Measurements from ENCODE around the gene FAM20A.
A peak's percentile ranks its signal among the peaks of the same experiment; 100 is the strongest.

The FAM20A gene

GRCh38 chr17:68600931-68601564, at the start of gene FAM20A:
Gene FAM20A, minus strand, starts transcription at chr17:68601367. Its CDS starts 701 bp downstream, at chr17:68600666.
- DNase-seq = peak; percentile 81

GRCh38 chr17:68649324-68649723, 48.2 kb upstream of the FAM20A start:
- DNase-seq = no peak

- no peak for DNase-seq
Measured at GRCh38 chr17:68646626-68647526, 45.7 kb upstream of the FAM20A start.

- DNase-seq = no peak
Measured at GRCh38 chr17:68642118-68642412, 40.9 kb upstream of the FAM20A start.

- DNase-seq = no peak
Measured at GRCh38 chr17:68641276-68642117, 40.3 kb upstream of the FAM20A start.

GRCh38 chr17:68640242-68640989, 39.2 kb upstream of the FAM20A start:
- no peak for DNase-seq

- DNase-seq = no peak
Measured at GRCh38 chr17:68634345-68634876, 33.2 kb upstream of the FAM20A start.

- no peak for DNase-seq
Measured at GRCh38 chr17:68628576-68628957, 27.4 kb upstream of the FAM20A start.

GRCh38 chr17:68627956-68628575, 26.9 kb upstream of the FAM20A start:
- DNase-seq = no peak

- DNase-seq = no peak
Measured at GRCh38 chr17:68624381-68624780, 23.2 kb upstream of the FAM20A start.

- DNase-seq = no peak
Measured at GRCh38 chr17:68623811-68624210, 22.6 kb upstream of the FAM20A start.

- no peak for DNase-seq
Measured at GRCh38 chr17:68622423-68622822, 21.3 kb upstream of the FAM20A start.

- DNase-seq = no peak
Measured at GRCh38 chr17:68621065-68621464, 19.9 kb upstream of the FAM20A start.

- DNase-seq = no peak
Measured at GRCh38 chr17:68616334-68616733, 15.2 kb upstream of the FAM20A start.

- DNase-seq = no peak
Measured at GRCh38 chr17:68614718-68615117, 13.6 kb upstream of the FAM20A start.

- DNase-seq = peak; percentile 93
Measured at GRCh38 chr17:68613739-68614298, 12.7 kb upstream of the FAM20A start.

- no peak for DNase-seq
Measured at GRCh38 chr17:68612923-68613292, 11.7 kb upstream of the FAM20A start.

- no peak for DNase-seq
Measured at GRCh38 chr17:68612209-68612922, 11.2 kb upstream of the FAM20A start.

- DNase-seq = no peak
Measured at GRCh38 chr17:68611353-68612208, 10.4 kb upstream of the FAM20A start.

- DNase-seq = no peak
Measured at GRCh38 chr17:68610554-68610953, 9.4 kb upstream of the FAM20A start.

Data from RPMI8226 (cell line).